Stimulated activated CD4-positive, alpha-beta T cell treated with anti-CD3 and anti-CD28 coated beads, Interleukin-15, amount 100 ng/mL, for 48 hours (primary cell): ENCODE results near the gene GNA14.
"Not testable (repeated sequence)": the region's sequence is repeated elsewhere in the genome, so short reads cannot be mapped to it uniquely, and the experiment has no call there.

Source experiments
- DNase-seq, 2 donors: peaks; one replicate each; pipeline ENCODE4 v3.0.0-alpha.2; 2020; ENCODE audit warnings: low read depth in 2 of 2

GNA14 gene

GRCh38 chr9:77534376-77535057, 113.6 kb downstream of the GNA14 start:
- DNase-seq: no peak

GRCh38 chr9:77533671-77534070, 114.5 kb downstream of the GNA14 start:
- no peak for DNase-seq

- no peak for DNase-seq
These were observed 115.5 kb downstream of the GNA14 start for GRCh38 chr9:77532607-77533006.

DNA sequence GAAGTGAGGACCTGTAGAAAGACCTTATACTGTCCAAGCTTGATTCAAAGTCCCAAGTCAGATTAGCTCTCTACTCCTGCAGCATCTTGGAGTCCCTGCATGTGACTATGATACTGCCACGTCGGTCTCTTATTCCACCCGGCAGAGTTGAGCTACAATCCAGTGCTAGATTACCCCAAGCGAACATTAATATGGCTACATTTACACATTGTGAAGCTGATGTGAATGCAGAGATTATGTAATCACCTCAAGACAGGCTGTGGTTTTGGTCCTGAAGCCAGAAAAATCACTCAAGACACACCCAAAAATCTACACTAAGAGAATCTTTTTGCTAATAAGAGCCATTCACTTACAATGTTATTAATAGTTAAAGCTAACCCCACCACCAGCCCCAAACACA, 116.7 kb downstream of the GNA14 start:
- DNase-seq: no peak

GRCh38 chr9:77523891-77524290, 124.2 kb downstream of the GNA14 start:
- DNase-seq: no peak

DNA sequence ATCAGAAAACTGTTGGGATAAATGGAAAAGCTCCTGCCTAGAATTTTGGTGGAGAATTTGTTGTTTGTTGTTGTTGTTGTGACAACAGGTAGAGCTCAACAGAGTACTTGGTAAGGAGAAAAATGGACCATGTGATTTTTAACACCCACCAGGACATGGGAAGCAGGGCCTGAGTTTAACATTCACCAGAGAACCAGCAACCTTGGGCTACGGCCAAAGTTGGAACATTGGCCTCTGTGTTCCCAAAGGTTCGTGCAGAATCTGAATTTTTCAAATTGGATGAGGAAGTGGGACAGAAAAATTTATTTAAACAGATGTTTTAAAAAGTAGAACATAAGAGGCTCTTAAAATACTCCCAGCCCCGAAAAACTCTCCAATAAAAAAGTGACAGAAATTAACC, 127.0 kb downstream of the GNA14 start:
- DNase-seq: no peak

DNA sequence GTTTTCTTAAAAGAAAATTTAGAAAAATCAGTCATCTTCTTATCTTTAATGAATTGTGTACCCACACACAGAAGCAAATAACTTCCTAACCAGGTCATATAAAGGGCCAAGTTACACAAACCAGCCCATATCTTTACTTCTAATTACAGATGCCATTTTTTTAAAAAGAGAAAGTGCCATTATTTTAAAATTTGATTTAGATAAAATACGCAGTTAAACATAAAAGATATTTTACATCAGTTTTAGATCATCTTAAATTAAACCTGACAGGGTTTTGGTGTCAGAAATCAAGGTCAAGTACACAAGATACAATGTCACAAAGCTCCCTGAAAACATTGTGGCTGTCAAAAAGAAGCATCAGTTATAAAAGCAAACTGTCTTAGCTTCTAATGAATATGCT, 129.4 kb downstream of the GNA14 start:
- no peak for DNase-seq

GRCh38 chr9:77516781-77517180, 131.3 kb downstream of the GNA14 start:
- DNase-seq: no peak

GRCh38 chr9:77514886-77515711, 133.0 kb downstream of the GNA14 start:
- DNase-seq: no peak

- no peak for DNase-seq
These were observed 134.7 kb downstream of the GNA14 start for GRCh38 chr9:77513457-77513856.

DNA sequence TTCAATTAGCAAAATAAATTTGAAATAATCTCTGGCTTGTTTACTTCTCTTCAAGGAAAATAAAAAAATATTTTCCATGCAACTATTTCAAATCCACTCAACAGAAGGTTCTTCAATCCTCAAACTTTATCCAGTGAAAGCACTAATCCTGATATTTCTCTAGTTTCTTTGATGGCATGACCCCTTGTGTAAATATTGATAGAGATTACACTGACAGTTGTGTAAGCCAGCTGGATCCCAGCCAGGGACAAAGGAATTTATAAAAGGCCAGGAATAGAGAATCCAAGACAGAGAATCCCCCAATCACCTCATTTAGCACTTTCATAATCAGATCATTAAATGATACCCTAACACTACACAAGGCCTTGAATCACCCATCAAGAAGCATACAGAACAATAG, 135.2 kb downstream of the GNA14 start:
- no peak for DNase-seq

DNA sequence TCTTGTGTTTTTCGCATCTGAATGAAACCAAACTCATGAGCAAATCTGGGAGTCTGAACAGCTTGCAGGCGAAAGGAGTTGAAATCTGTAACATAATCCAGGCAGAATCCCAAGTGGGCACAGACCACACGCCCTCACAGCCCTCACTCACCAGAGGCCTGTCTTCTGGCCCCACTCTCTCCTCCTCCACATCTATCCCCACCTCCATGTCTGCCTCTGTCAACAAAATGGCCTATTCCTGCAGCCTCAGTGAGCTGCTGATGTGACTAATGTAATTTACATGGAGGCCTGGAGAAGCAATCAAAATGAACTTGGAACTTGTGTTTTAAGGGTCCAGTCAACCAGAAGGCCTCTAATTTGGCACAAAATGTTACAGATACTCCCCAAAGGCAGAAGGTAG, 136.6 kb downstream of the GNA14 start:
- DNase-seq: no peak

DNA sequence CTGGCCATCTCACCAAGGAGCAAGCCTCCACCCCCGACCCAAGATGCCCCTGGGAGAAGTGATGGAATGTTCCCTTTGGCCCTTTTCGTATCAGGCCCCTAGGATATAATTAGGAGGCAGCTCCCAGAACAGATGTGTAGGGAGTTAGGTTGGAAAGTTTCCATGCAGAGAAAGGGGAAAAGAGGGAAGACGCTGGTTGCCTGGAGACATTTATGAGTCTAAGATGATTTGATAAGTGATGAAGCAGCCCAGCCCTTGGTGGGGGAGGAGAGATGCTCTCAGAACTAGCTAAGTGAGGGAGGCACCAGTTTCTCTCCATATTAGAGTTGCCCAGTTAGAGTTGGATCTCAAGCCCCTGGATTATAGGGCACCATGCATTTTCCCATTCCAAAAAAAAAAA, 137.5 kb downstream of the GNA14 start:
- no peak for DNase-seq

- DNase-seq: no peak
These were observed 139.7 kb downstream of the GNA14 start for GRCh38 chr9:77508396-77508795.

DNA sequence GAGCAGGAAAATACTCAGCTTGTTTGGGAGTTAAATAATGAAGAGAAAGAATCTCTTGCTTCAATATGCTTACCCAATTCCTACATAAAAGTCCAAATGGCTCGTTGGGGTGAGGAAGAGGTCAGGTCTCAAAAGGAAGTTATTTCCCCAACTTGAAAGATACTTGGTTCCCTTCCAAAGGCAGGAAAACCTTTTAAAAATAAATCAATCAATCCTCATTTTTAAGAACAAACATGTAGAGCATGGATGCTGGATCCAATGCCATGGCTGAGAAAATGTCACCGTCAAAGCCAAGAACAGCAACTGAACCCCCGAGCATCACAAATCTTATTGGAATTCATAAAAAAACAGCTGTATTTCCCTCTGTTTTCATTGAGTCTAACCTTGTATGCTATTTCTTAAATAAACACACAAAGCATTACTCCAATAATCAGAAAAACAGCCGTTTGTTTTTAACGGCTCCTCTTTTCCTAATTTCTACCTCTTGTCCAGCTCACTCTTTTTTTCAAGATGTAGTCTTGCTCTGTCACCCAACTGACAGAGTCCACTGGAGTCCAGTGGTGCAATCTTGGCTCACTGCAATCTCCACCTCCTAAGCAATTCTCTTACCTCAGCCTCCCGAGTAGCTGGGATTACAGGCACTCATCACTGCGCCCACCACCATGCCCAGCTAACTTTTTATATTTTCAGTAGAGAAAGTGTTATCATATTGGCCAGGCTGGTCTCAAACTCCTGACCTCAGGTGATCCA, 140.7 kb downstream of the GNA14 start:
- DNase-seq: no peak

DNA sequence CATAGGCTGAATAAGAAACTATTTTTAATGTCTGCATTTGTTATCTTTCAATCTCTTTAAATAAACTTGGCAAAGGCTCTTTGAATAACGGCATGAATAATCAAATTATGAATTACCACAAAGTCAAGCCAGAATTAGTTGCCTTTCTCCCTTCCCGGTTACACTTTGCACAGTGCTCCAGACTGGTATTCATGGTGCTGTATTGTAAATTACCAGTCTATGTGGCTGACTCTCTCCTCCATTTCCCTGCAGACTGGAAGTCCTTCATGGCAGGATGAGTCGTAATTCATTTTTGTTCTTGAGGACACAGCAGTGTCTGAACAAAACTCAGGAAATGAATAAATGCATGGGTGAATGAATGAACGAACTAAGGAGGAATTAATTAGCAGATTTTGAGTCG, 142.9 kb downstream of the GNA14 start:
- no peak for DNase-seq

- no peak for DNase-seq
These were observed 145.6 kb downstream of the GNA14 start for GRCh38 chr9:77502568-77502967.

GRCh38 chr9:77498891-77499290, 149.2 kb downstream of the GNA14 start:
- DNase-seq: no peak

DNA sequence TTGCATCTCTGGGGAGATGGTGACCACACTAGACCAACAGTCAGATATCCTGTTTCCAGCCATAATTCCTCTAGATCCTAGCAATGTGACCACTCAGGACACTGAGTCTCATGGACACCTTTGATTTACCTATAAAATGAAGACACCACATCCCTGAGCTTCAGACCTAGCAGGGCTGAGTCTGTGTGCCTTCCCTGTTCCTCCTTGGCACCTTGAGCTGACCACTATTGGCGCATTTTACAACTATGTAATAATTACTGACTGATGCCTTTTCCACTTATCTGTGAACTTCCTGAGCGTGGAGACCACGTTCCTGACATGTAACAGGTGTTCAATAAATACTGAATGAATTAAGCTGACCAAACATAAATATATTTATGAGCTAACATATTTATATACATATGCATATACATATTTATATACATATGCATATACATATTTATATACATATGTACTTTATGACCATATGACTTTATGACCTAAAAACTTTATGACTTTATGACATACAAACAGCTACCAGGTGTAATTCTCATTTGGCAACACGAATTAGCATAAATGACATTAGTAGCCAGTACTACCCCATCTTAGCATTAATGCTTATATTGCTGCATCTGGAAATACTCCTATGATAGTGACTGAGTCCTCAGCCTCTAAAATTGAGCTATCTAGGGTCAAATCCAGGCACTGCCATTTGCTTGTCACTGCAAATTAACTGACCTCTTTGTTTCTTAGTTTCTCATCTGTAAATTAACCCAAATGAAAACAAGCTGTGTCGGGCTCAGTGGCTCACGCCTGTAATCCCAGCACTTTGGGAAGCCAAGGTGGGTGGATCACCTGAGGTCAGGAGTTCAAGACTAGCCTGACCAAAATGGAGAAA, 150.6 kb downstream of the GNA14 start:
- DNase-seq: no peak

- DNase-seq: no peak
These were observed 152.1 kb downstream of the GNA14 start for GRCh38 chr9:77495834-77496671.

DNA sequence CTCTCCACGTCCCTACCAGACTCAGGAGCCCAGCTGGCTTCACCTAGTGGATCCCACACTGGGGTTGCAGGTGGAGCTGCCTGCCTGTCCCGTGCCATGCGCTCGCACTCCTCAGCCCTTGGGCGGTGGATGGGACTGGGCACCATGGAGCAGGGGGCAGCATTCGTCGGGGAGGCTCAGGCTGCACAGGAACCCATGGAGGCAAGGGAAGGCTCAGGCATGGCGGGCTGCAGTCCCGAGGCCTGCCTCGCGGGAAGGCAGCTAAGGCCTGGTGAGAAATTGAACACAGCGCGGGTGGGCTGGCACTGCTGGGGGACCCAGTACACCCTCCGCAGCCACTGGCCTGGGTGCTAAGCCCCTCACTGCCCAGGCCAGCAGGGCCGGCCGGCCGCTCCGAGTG, 157.8 kb downstream of the GNA14 start:
- DNase-seq: not testable (repeated sequence)
